Activated T-helper 1 cell treated with anti-CD3 and anti-CD28 coated beads, Interleukin-2, amount 50 U/mL, for 16 hours (primary cell): Measurements from ENCODE around the gene TRIM29.

Source experiments
- DNase-seq, 2 donors: peaks; one replicate each; pipeline ENCODE4 v3.0.0-alpha.2; 2020; ENCODE audit warnings: low read depth in 1 of 2, low spot score in 1 of 2

The TRIM29 gene

GRCh38 chr11:120098503-120099020 is 39.4 kb downstream of the TRIM29 start:
- no peak for DNase-seq

- no peak for DNase-seq
These were observed 40.1 kb downstream of the TRIM29 start for GRCh38 chr11:120097721-120098385.

- no peak for DNase-seq
These were observed 41.3 kb downstream of the TRIM29 start for GRCh38 chr11:120096369-120097191.

- DNase-seq, result no peak
These were observed 42.4 kb downstream of the TRIM29 start for GRCh38 chr11:120095516-120095915.

DNA sequence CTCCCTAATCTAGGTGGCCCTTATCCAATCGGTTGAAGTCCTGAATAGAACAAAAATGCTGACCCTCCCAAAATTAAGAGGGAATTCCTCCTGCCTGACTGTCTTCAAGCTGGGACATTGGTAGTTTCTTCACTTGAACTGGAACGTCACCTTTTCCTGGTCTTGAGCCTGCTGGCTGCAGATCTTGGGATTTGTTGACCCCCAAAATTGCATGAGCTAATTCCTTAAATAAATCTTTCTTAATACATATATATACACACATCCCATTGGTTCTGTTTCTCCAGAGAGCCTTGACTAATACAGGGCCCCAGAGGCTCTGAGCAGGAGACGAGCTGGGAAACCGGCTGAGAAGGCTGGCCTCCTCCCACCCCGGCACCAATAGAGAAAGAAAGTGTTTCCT is 46.2 kb downstream of the TRIM29 start:
- no peak for DNase-seq

DNA sequence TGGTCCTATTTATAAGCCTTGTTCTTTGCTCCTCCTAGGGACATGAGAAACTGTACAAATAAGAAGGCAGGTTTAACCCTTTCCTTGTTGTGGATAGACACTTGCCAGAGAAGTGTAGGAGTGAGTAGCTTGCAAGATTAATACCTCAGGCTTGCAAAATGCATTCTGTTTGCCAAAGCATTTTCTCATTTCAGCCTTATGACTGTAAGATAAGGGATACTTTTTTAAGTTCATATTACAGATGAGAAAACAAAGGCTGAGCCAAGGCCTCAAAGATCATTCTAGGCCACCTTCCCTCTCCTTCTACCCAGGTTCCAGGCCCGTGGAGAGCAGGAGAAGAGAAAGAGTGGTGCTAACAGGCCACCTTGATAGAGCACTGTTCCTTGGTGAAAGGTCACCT is 46.8 kb downstream of the TRIM29 start:
- no peak for DNase-seq

- DNase-seq, result no peak
These were observed 47.5 kb downstream of the TRIM29 start for GRCh38 chr11:120090411-120090810.

DNA sequence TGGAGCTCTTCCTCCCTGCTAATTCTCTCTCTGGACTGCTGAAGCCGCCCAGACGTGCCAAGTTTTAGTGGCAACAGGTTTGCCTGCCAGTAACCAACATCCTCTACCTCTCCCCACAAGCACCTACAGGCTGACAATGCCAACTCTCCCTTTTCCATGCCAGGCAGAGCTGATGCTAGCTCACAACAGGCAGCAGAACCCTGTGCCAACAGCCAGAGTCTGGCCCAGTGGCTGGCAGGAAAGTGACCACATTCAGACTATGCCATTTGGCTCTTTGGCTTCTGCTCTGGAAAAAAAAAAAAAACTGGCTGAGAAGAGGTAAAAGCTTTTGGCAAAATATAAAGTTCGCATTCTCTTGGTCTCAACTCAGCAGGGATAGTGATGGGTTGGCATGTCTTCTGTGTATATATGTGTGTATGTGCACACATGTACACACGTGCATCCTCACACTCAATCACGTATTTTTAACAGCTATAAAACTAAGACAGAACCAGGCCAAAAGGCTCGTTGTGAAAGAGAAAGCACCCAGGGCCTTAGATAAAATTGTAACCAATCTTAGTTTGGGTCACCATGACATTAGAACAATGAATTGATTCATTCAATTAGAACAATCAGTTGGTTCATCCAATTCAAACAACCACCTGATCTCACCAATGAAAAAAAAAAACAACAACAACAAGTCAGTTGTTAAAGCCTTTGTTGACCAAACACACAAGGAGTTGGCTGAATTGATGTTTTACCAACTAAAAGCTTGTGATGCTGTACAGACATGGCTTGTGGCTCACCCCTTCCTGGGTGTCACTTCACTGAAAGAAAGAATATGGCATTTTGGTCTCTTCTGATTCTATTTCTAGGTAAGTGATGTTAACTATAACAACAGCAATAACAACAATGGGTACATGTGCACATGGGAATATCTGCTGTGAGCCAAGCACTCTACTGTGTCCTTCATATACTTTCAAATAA is 48.6 kb downstream of the TRIM29 start:
- DNase-seq, result no peak

DNA sequence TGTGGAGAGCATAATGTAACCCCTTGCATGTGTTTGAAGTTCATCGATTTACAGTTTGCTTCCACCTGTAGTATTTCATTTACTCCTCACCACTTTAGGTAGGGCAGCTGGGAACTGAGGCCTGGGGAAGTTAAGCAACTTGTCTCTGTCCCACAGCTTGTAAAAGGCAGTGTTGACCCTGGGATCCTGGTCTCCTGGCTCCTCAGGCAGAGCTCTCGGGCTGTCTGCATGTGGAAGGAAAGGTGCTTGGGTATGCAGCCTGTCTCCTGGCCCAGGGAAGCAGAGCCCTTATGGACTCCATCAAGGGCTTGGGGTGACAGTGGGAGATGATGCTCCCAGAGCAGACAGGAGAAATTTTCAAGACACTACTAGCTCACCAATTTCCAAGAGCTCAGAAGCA is 49.9 kb downstream of the TRIM29 start:
- no peak for DNase-seq

- DNase-seq, result no peak
These were observed 51.3 kb downstream of the TRIM29 start for GRCh38 chr11:120086651-120087050.

DNA sequence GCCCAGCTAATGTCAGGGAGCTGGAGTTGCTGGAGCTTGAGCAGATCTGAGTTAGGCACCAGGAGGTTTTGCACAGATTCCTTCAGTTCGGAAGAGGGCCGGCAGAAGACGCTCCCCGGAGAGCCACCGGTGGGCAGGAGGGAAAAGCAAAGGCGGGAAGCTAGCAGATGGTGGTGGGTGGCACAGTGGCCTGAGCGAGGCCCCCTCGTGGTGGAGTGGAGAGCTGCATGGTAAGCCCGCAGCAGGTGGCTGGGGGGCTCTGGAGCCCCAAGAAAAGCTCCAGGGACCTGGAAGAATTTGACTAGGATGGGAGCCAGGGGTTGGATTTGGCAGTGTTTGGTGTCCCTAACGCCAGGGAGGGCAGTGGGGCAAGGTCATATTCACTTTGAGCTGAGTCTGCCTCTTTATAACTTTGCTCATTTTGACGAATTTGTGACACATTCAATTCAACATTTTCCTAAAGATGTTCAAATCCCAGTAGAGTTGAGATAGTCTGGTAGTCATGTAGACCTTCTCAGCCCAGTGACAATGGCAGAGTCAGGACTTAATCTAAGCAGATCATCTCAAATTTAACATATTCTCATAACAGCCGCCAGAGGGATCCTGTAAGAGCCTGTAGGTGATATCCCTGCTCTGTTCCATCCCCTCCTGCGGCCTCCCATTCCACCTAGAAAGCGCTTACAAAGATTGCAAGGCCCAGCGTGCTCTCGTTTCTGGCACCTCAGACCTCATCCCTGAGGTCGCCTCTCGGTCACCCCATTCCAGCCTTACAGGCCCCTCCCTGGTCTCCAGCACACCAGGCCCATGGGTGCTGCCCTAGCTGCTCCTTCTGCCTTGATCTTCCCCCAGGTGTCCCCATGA is 57.9 kb downstream of the TRIM29 start:
- no peak for DNase-seq

DNA sequence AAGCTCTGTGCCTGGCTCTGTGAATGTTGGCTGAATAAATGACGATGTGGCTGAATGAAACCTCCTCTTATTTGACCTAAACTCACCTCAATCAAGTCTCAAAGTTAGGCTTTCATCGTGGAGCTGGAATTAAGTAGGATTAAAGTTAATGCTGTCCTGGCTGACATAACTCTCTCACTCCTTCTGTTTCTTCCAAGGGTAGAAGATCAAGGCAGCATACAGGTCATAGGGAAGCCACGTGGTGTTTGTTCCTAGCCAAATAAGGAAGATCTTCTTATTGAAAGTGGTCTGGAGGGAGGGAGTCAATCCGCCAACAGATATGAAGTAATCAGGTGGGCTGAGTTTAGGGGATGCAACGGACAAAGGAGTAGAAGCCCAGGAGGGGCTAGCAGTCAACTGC is 59.5 kb downstream of the TRIM29 start:
- no peak for DNase-seq

DNA sequence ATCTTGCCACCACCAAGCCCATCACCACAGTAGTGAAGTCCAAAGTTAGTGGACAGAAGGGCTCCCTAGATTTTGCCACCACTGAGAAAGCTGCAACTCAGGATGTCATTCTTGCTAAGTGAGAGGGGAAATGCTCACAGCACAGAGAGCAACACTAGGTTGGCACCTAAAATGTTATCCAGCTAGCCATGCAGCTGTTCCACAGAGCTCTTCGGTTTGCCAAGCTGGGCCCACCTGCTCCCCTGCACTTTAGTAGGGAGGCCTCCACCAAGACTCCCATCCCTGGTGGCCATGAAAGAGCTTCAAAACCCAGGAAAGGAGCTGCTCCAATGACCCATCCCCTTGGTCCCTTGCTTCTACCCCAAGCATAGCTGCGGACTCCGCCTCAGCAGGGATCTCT is 63.8 kb downstream of the TRIM29 start:
- DNase-seq, result no peak

GRCh38 chr11:120073196-120073595 is 64.7 kb downstream of the TRIM29 start:
- no peak for DNase-seq

GRCh38 chr11:120068114-120068573 is 69.8 kb downstream of the TRIM29 start:
- no peak for DNase-seq

GRCh38 chr11:120067438-120068113 is 70.3 kb downstream of the TRIM29 start:
- no peak for DNase-seq

DNA sequence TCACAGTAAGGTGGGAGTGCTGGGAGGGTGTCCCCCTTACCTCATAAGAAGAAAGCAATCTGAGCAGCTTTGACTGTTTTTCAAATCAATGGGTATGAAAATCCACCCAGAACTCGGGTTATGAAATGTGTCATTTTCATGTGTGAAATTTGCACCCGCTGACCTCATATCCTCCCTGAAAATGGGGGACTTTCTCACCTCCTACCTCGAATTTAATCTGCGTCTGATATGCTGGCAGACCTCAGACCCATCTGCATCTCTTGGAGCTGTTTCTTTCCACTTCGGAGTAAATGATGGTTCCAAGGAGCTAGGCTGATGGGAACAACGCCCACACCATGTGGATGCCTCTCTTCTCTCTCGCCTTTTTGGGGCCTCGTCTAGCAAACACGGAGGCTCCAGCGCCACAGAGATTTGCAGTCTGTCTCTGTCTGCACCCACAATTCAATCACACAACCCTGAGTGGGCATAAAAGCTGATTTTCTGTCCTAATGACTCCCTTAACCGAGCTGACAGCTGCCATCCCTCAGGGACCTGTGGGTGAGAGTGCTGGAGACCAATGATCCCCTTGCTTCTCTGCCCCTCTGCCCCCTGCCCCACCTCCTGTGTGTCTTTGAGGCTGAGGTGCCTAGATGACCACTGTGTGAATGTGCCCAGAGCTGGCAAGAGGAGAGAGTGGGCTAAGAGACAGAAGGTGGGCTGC is 71.0 kb downstream of the TRIM29 start:
- DNase-seq, result no peak

DNA sequence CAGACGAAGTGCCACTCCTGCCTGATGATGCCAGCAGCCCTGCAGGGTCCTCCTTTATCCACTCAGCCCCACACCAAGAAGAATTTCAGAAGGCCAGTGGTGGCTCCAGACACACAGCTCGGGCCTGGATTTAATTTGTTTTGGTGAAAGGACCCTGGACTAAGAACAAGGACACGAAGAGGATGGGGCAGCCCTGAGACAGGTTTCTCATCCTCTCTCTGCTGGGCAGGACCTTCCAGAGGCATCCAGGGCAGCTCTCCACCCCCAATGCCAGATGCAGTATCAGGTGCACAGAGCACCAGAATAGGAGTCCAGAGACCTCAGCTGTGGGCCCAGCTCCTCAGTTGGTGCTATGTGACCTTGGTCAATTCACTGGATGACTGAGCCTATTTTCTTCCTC is 72.0 kb downstream of the TRIM29 start:
- DNase-seq, result no peak

GRCh38 chr11:120065176-120065575 is 72.7 kb downstream of the TRIM29 start:
- DNase-seq, result no peak
